Stimulated activated CD8-positive, alpha-beta memory T cell treated with anti-CD3 and anti-CD28 coated beads, Interleukin-4, amount 100 ng/mL, for 48 hours (primary cell): Measurements from ENCODE around the gene PDIA6.
A peak's percentile ranks its signal among the peaks of the same experiment; 100 is the strongest.
"Not testable (repeated sequence)": the region's sequence is repeated elsewhere in the genome, so short reads cannot be mapped to it uniquely, and the experiment has no call there.

Experiments
- DNase-seq: peaks from one replicate; pipeline ENCODE4 v3.0.0-alpha.2; 2020

PDIA6 gene

DNA sequence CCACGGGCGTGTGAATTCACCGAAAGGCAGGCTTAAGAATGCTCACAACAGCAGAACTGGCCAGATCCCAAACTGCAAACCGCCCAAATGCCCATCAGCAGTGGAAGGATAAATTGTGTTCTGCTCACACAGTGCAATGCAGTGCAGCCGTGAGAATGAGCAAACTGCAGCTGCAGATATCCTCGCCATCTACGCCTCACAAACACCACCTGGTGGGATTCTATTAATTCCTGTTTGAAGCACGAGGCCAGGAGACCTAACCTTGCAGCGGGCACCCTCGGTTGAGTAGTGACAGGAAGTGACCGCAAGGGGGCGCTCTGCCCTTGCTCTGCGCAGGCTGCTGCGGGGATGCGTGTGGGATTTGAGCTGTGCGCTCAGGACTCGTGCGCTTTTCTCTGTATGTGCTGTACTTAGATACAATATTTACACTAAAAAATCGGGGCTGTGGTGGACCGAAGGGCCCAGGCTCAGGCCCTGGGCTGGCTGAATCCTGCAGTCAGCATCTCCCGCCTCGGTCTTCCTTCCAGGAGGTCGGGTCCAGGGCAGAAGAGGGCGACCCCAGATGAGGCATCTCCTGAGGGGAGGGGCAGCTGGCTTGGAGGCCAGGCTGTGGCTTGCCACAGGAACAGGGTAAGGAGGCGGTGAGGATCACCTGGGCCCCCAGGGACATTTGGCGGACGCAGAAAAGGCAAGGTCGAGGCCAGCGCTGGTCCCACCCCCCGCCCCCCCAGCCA, 19.8 kb upstream of the PDIA6 start:
- peak; percentile 90 for DNase-seq

- DNase-seq, result no peak
Observed at GRCh38 chr2:10831400-10831985, 18.9 kb upstream of the PDIA6 start.

GRCh38 chr2:10830641-10831399, 18.2 kb upstream of the PDIA6 start:
- no peak for DNase-seq

- DNase-seq, result no peak
Observed at GRCh38 chr2:10830203-10830602, 17.6 kb upstream of the PDIA6 start.

DNA sequence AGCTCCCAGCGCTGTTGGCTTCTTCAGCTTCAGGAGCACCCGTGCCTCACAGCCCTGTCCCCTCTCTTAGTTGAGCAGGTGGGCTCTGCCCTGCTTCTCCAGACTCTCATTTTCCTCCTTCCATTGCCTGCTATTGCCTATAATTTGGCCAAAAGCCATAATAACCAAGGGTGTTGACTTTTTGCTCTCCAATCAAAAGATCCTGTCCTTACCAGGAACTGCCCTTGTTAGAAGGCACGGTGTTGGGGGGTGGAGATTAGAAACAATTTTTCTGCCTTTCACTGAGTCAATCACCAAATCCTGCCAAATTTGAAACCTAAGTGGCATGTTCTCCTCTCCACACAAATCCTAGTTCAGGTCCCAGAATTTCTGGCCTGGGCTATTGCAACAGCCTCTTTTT, 16.7 kb upstream of the PDIA6 start:
- DNase-seq, result no peak

DNA sequence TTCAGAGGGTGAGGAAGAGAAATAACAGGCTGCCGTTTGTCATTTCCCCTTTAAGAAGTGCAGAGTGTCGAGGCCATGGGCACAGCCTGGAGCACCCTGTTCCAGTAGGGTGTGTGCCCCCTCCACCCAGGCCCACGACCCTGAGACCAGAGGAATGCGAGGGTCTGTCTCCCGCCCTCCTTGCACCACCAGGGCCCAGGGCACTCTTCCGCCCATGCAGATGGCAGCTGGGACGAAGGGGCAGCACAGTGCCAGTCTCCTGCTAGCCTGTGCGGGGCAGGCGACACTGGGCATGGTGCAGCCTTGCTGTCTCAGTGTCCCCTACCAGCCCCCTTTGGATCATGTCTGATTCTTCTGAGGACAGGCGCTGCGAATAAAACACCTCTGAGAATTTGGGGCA, 15.8 kb upstream of the PDIA6 start:
- no peak for DNase-seq

GRCh38 chr2:10826625-10827024, 14.0 kb upstream of the PDIA6 start:
- no peak for DNase-seq

DNA sequence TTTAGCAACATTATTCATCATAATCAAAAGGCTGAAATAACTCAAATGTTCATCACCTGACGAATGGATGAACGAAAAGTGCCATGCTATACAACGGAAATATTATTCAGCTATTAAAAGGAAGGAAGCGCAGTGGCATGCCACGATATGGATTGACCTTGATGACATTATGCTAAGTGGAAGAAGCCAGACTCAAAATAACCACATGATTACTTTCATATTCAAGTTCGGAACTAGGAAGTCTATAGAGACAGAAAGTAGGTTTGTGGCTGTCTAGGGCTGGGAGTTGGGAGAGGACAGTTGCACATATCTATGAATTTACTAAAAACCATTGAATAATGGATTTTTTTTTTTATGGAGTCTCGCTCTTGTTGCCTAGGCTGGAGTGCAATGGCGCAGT, 13.4 kb upstream of the PDIA6 start:
- no peak for DNase-seq

DNA sequence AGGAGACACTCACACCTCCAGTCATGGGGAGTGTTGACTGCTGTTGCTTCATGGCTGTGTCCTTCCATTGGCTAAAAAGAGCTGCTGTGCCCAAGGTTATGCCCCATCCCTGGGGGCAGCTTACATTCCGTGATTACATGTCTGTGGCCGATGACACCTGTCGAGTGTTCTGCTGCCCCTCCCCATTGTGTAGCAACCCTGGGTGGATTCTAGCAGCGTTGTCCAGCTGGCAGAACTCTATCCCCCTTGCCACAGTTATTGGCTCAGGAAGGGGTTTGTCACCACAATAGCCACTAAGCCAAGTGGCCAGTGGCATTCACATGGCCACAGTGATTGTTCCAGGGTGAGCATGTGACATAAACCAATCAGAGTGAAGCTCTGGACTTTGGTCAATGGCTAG, 11.6 kb upstream of the PDIA6 start:
- no peak for DNase-seq

DNA sequence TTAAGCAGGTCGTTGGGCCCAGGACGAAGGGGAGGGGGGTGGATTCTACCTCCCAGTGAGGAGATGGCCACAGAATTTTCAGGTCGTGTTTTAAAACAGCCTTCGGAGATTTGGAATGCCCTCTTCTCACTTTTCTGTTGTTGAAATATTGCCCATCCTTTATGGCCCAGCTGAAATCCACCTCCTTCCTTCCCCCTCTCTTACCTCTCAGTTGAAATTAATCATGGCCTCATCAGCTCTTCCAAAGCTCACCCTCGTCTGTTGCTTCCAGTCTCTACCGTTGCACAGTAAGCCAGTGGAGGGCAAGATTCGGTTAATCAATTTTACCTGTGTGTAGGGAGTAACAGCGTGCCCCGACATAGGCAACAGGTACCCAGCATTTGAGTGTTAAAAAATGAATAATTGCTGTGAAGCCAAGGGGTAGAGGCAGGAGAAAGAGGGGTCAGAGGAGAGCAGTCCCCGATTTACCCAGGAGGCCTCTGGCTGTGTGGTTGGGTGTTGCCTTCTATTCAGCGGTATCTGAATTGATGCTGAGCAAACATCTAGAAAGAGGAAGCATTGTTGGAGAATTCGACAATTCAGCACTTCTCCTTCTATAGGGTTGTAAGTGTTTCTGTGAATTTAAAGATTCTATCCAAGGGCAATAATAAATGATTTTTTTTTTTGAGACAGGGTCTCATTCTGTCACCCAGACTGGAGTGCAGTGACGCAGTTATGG, 8.6 kb upstream of the PDIA6 start:
- no peak for DNase-seq

DNA sequence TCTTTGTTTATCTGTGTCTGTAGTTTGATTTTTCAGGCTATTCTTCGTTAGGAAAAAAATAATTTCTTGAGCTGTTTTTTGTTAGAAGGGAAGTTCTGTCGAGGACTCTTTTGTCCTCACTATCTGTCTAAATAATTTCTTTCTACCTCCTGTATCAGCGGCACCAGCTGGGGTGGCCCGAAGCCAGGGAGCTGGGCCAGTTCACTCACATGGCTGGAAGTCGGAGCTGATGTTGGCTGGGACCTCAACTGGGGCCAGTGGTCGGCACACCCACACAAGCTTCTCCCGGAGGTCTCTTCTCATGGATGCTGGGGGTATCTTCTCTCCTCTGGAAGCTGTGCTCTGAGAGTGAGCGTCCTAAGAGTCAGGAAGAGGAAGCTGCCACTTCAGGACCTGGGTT, 8.0 kb upstream of the PDIA6 start:
- DNase-seq, result no peak

DNA sequence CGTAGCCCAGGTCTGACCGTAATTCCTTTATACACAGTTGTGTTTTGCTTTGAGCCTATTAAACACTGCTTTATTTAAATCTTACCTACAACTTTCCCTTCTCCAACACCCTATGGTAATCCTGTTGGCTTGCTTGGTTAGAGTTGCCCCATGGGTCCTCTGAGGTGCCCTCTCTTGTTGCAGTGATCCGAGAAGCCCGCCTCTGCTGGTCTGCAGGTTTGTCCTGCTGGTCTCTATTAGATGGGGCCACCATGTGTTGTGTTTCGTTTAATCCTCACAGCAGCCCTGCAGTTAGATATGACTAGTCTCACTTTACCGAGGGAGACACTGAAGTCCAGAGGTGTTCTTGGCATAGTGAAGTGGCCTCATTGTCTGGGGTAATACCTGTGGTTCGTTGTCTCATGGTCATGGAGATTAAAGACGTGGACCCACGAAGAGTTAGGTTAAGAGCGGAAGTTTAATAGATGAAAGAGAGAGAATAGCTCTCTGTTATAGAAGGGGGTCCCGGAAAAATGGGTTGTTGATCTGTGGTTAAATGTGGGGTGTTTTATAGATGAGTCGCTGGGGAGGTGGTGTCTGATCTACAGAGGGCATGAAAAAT, 7.2 kb upstream of the PDIA6 start:
- DNase-seq, result no peak

GRCh38 chr2:10818984-10819383, 6.4 kb upstream of the PDIA6 start:
- no peak for DNase-seq

GRCh38 chr2:10818305-10818704, 5.7 kb upstream of the PDIA6 start:
- DNase-seq, result not testable (repeated sequence)

- DNase-seq, result no peak
Observed at GRCh38 chr2:10817413-10817812, 4.8 kb upstream of the PDIA6 start.

DNA sequence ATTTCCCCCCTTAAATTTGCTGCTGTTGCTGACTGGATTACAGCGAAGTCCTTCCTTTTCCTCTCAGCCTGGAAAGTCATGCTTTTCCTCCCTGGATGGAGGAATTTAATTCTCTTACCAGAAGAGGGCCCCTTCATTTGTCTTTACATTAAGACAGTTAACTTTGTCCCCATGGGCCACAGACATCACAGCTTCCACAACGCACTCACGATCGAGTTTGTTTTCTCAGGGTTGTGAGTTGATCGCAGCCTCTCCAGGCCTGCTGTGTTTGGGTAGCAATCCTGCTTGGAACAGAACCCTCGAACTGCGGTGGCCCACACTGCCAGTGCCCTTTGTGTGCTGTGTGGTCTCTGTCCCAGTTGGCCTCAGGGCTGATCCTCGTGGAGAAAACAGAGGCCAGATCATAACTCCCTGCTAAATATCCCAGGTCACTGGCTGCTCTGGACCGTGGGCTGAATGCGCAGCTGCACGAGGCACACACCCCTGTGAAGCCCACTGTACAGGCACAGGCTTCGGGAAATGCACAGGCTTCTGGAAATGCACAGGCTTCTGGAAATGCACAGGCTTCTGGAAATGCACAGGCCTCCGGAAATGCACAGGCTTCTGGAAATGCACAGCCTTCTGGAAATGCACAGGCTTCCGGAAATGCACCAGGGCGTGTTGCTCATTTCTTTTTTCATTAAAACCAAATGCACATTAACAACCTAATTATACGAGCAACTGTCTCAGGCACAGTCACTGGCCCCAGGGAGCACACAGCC, 2.2 kb upstream of the PDIA6 start:
- DNase-seq, result no peak

DNA sequence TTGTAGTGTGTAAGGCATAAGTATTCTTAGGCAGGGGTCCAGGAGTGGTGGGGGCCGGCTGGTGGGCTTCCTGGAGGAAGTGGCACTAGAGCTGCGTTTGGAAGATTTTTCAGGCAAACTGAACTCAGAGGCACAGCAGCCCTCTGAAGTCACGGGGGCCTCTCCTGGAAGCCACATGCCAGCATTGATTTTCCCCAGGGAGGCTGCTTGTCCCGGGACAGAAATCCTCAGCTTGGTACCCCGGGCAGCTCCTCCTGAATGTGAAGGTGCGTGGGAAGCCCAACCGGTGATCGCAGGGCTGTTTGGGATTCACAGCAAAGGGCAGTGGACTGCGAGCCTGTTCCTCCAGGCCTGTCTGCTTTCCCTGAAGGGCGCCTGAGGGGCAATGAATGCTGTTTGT, 1.6 kb upstream of the PDIA6 start:
- no peak for DNase-seq

DNA sequence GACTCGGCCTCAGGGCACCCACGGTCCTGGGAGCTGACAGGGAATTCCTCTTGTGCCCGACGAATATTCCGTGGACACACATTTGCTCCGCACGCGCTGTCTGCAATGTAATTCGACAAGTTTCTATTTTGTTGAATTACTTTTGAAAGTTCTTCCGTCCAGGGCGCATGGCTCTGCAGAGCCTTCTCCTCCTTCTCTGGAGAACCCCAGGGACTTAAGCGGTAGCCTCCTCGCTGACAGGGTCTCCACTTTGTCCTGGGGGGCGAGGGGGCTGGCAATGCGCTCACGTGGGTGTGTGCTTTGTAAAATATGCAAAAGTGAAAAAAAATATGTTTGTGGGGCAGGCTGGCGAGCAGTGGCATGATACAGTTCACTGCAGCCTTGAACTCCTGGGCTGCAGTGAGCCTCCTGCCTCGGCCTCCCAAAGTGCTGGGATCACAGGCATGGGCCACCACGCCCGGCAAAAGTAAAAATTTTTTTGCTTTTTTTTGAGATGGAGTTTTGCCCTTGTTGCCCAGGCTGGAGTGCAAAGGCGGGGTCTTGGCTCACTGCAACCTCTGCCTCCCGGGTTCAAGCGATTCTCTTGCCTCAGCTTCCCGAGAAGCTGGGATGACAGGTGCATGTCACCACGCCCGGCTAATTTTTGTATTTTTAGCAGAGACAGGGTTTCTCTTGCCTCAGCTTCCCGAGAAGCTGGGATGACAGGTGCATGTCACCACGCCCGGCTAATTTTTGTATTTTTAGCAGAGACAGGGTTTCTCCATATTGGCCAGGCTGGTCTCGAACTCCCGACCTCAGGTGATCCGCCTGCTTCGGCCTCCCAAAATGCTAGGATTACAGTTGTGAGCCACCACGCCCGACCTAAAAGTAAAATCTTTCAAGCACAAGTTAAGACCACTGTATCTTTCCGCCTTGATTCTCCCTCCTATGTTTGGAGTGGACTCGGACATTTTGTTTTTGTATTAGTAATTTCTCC, 866 bp upstream of the PDIA6 start:
- DNase-seq, result not testable (repeated sequence)

DNA sequence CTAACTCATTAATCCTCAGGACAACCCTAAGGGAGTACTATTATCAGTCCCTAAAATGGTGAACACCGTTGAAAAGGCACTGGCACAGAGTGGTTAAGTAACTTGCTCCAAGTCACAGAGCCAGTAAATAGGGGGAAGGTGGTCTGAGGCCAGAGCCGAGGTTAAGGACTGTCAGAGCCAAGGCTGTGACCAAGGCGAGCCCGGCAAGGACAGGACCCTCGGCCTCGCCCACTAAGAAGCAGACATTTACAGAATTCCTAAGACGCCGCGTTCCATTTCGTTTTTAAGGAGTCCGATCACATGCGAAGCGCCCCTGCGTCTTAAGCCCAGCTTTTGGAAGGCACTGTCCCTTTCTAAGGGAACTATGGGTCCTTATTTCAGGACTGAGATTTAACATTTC, 1.1 kb downstream of the PDIA6 start:
- no peak for DNase-seq

DNA sequence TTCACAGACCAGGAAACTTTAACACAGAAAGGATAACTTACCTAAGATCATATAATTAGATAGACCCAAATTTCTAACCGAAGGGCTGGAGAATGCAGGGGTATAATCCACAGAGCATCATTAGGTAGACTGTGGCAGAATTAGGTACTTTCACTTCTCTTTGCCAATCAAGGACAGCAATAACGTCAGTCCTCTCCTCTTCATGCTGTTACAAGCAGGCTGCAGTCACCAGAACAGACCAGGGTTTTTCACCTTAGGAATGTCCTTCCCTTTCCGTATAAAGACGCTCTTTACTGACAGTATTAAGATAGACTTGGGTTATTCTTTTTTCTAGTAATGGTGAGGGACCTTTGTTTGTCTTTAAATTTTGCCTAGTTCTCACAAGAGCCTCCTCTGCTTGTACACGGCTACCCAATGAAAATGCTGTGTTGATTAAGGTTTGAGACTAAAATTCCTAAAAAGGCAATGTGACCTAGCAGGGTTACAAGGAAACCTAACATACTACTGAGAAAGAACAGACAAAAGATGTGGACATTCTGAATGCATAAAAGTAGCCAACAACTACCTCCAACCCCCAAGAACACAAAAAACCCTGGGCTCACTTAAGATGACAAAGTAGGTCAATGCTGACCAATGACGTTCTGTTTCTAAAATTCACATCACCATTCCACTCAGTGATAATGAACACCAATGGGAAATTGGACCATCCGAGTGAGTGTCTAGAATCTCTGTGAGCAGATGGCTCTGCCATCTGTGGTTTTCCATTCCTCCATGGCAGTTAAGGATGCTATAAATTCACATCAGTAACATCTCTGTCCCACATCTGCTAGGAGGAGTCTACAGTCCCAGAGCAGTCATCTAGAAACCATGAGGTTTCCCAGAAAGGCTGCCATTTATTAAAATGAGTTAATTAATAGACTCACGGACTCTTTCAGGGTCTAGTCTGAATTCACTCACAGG, 2.1 kb downstream of the PDIA6 start:
- DNase-seq, result no peak
